Urinary bladder (tissue), 4 donors: ENCODE results near the gene DNAJC1. TPM values are rescaled to one million over a fixed set of nuclear protein-coding genes. Genes with fewer than 3 reads are reported as not detected.
"Not testable (repeated sequence)": the region's sequence is repeated elsewhere in the genome, so short reads cannot be mapped to it uniquely, and the experiment has no call there.

ENCODE experiments used
- DNase-seq: peaks from one replicate; pipeline ENCODE4 v3.0.0-alpha.2; 2015; ENCODE audit errors: extremely low spot score
- H3K27ac ChIP-seq: one replicate; pipeline ENCODE4 v1.5.1; 2013; ENCODE audit warnings: low read depth, mild to moderate bottlenecking, moderate library complexity
- H3K36me3 ChIP-seq: one replicate; pipeline ENCODE4 v1.6.1; 2013; ENCODE audit warnings: mild to moderate bottlenecking, moderate library complexity; ENCODE audit not compliant: insufficient read depth
- H3K4me1 ChIP-seq: one replicate; pipeline ENCODE4 v1.6.1; 2013; ENCODE audit warnings: mild to moderate bottlenecking, moderate library complexity; ENCODE audit not compliant: insufficient read depth
- H3K4me3 ChIP-seq: one replicate; pipeline ENCODE4 v1.5.1; 2013; ENCODE audit warnings: low read depth, low read length
- WGBS: extraction: QIAGEN DNeasy Blood & Tissue Kit; methylation state at CpG from one replicate; pipeline ENCODE4 v1.1.7; 2013; 5-methylcytosine and 5-hydroxymethylcytosine counted together
- polyA plus RNA-seq: library from polyadenylated mRNA; stranded (reverse); fragments of 200-250 nt; gene quantifications from one replicate; pipeline ENCODE4 v1.2.3, GENCODE V29; 2013
- total RNA-seq: library from RNA; depleted of rRNA; stranded (reverse); fragments of >200 nt; gene quantifications from one replicate; pipeline ENCODE4 v1.2.3, GENCODE V29; 2014
- donor health status: healthy with polysubstance abuse.
- donor health status: healthy.

DNAJC1 gene
- total and polyA plus RNA-seq, 2 donors: 44.1 to 47.1 TPM

DNA sequence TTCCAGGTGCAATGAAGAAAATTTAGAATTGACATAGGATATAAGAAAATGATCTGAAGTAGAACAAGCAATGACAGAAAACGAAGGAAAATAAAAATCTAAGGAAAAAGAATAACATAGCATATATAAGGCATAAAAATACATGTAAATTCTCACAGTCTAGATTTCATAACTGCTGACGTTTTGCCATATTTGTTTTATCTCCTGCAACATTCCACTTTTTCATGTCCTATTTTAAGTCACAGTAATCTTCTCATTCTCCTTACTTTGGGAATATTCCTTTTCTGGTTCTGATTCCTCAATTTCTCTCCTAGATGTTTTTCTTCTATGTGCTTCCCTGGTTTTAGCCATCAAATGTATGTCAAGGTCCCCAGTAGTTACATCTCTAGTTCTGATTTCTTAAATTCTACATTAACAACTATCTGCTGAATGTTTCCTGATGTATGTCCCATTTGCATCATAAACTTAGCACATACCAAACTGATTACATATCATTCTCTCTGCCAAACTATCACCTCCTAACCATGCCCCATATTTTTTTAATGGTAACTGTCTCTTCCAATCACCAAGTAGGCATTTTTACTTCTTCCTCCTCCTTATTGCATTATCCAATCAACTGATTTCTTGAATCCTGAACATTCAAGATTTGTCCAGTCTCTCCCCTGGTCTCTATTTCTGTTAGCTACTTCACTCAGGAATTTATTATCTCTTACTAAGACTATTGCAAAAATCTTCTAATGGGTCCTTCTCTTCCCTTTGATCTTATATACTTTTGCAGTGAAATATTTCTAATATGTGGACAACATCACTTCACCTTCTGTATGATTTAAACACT lies 171.3 kb downstream of the DNAJC1 start:
- no peak overlapping the region for H3K4me3 ChIP-seq
- WGBS: 86% methylated on average over 2 of the region's 2 CpGs
- no peaks in the 10 kb centered on the region for H3K36me3 ChIP-seq
- no peak for DNase-seq
- H3K4me1 ChIP-seq: no peaks in the 10 kb centered on the region
- H3K27ac ChIP-seq: no peak overlapping the region

DNA sequence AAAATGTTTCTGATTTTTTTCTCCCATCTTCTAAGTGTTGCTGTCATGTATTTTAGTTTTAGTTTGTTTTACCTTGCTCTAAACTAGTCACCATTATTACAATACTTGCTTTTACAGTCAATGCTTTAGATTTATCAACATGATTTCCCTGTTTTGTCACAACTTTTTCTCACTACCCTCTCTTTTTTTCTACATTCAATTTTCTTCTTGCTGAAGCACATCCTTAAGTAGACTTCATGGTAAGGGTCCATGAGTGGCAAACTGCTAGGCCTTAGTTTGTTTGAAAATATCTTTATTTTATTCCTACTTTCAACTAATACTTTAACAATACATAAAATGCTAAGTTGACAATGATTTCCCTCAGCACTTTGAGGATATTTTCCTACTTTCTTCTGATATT lies 173.5 kb downstream of the DNAJC1 start:
- Histone ChIP-seq H3K4me3 (no peak overlapping the region), H3K4me1 (no peaks in the 10 kb centered on the region), H3K36me3 (no peaks in the 10 kb centered on the region), H3K27ac (no peak overlapping the region)
- no peak for DNase-seq

DNA sequence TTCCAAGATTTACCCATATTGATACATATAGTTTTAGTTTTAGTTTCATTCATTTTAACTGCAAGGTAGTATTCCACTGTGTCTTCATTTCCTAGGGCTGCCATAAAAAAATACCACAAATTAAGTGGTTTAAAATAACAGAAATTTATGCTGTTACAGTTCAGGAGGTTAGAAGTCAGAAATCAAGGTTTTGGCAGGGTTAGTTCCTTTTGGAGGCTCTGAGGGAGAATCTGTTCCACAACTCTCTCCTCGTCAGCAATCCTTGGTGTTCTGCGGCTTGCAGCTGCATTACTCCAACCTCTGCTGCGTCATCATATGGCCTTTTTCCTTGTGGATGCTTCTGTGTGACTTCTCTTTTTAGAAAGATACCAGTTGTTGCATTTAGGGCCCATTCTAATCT lies 176.2 kb downstream of the DNAJC1 start:
- Histone ChIP-seq H3K27ac (no peak overlapping the region), H3K4me1 (no peaks in the 10 kb centered on the region), H3K36me3 (no peaks in the 10 kb centered on the region), H3K4me3 (no peak overlapping the region)
- 96% methylated on average over 3 of the region's 3 CpGs for WGBS
- no peak for DNase-seq

DNA sequence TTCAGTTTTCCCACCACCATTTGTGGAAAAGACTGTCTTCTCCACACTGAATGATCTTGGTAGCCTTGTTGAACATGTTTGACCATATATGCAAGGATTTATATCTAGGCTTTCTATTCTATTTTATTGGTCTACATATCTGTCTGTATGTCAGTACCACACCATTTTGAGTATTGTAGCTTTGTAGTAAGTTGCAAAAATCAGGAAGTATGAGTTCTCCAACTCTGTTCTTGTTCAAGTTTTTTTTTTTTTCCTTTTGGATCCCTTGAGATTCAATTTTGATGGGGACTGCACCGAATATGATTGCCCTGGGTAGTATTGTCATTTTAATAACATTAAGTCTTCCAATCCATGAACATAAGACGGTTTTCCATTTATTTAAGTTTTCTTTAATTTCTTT lies 176.8 kb downstream of the DNAJC1 start:
- WGBS: 99% methylated on average over 2 of the region's 2 CpGs
- DNase-seq: no peak
- H3K4me3 ChIP-seq: no peak overlapping the region

DNA sequence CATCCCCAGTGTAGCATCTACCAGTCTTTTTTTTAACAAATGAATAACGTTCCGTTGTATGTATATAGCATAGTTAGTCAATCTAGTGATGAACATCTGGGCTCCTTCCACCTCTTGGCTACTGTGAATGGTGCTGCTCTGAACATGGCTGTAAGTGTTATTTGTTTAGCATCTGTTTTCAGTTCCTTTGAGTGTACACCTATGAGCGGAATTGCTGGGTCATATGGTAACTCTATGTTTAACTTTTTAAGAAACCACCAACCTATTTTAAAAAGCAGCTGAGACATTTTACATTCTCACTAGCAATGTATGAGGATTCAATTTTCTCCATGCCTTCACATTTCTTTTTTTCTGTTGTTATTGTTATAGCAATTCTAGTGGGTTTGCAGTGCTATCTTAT lies 178.2 kb downstream of the DNAJC1 start:
- no peak for DNase-seq
- Histone ChIP-seq H3K4me3 (no peak overlapping the region), H3K36me3 (no peaks in the 10 kb centered on the region), H3K27ac (no peak overlapping the region), H3K4me1 (no peaks in the 10 kb centered on the region)
- WGBS: over 99% methylated on average over 3 of the region's 3 CpGs

More for the DNA sequence above, 176.8 kb downstream of the DNAJC1 start:
- Histone ChIP-seq H3K36me3 (no peaks in the 10 kb centered on the region), H3K27ac (no peak overlapping the region), H3K4me1 (no peaks in the 10 kb centered on the region)

DNA sequence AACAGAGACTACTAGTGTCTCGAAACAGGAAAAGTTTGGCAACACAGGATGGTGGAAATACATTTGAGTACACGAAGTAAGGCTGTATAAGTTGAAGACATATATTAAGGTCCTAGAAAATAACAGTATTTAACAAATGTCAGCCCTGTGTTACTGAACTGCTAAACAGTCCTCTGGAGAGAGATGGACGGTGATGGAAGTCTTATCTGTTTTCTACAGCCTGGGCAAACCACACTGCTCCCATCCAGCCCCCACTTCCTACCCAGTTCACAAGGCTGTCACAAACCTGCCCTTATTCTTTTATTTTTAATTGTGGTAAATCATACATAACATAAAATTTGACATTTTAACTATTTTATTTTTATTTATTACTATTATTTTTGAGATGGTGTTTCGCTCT lies 179.1 kb downstream of the DNAJC1 start:
- no peak overlapping the region for H3K27ac ChIP-seq
- no peaks in the 10 kb centered on the region for H3K36me3 ChIP-seq
- 91% methylated on average over 4 of the region's 4 CpGs for WGBS
- DNase-seq: no peak
- H3K4me1 ChIP-seq: no peaks in the 10 kb centered on the region
- H3K4me3 ChIP-seq: no peak overlapping the region

DNA sequence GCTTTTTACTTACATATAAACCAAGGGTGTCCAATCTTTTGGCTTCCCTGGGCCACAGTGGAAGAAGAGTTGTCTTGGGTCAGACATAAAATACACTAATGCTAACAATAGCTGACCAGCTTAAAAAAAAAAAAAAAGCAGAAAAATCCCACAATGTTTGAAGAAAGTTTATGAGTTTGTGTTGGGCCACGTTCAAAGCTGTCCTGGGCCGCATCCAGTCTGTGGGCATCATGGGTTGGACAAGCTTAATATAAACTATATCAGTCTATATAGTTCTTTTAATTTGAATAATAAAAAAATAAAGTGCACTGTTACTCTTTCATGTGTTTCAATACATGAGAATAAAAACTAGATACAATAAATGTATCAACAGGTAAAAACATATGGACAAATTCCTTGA lies 179.9 kb downstream of the DNAJC1 start:
- WGBS: 33% methylated on average over 2 of the region's 2 CpGs
- no peak for DNase-seq
- Histone ChIP-seq H3K36me3 (no peaks in the 10 kb centered on the region), H3K4me3 (no peak overlapping the region), H3K27ac (no peak overlapping the region), H3K4me1 (no peaks in the 10 kb centered on the region)

DNA sequence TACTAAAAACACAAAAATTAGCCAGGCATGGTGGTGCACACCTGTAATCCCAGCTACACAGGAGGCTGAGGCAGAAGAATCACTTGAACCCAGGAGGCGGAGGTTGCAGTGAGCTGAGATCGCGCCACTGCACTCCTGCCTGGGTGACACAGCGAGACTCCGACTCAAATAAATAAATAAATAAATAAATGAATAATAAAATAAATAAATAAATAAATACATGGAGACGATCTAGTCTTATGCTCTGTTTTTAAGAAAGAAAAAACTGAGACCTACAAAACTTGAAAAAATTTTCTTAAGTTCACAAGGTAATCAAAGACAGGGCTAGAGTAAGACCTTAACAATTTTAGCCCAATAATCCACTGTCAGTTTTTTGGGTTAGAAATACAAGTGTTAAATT lies 181.3 kb downstream of the DNAJC1 start:
- DNase-seq, H3K36me3 ChIP-seq, H3K4me1 ChIP-seq, H3K27ac ChIP-seq, H3K4me3 ChIP-seq: not testable (repeated sequence)
- 97% methylated on average over 6 of the region's 6 CpGs for WGBS

DNA sequence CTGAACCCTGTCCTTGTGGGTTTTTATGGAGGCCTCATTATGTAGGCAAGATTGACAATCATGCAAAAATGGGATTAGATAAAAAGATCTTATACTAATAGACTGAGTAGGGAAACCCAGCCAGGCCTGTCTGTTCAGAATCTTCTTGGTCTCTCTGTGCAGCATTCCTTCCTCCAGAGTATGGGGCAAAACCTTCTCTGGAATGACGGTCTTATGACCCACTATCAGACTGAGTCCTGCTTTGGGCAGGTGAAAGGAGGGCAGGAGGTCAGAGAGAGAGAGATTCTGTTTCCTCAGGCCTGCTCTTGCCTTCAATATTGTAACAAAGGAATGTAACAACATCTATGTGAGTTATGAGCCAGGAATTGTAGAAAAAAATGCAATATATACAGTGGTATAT lies 182.6 kb downstream of the DNAJC1 start:
- Histone ChIP-seq H3K36me3 (no peaks in the 10 kb centered on the region), H3K4me1 (no peaks in the 10 kb centered on the region), H3K27ac (no peak overlapping the region), H3K4me3 (no peak overlapping the region)
- DNase-seq: no peak
- 76% methylated on average over 1 of the region's 1 CpG for WGBS

DNA sequence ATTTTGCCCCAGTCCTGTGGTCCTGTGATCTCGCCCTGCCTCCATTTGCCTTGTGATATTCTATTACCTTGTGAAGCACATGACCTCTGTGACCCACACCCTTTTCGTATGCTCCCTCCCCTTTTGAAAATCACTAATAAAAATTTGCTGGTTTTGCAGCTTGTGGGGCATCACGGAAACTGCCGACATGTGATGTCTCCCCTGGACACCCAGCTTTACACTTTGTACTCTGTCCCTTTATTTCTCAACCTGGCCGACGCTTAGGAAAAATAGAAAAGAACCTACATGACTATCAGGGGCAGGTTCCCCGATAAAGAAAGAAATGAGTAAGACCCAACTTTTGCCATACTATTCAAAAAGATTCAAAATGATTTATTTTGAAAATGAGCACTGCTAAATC lies 185.1 kb downstream of the DNAJC1 start:
- H3K36me3 ChIP-seq, H3K27ac ChIP-seq, H3K4me3 ChIP-seq, DNase-seq, H3K4me1 ChIP-seq: not testable (repeated sequence)
- WGBS: 87% methylated on average over 7 of the region's 7 CpGs

DNA sequence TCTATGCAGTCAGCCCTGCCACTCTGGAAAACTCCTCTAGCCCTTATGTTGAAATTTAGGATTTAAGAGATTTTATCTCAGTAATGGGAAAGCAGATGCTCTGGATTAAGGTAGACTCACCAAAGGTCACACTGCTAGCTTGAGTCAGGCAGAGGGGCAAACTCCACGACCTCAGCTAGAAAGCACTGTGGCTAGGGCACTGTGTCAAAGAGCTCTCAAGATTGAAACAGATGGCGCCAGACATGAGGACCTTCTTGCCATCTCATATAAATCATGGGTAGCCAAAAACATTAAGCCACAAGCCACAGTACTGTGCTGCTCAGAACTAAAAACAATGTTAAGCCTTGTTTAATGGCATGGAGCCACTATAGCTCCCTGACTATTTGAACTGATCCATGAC lies 188.7 kb downstream of the DNAJC1 start:
- no peak overlapping the region for H3K4me3 ChIP-seq
- DNase-seq: no peak
- H3K27ac ChIP-seq: no peak overlapping the region
- H3K4me1 ChIP-seq: no peaks in the 10 kb centered on the region
- peaks cover 4% of the 10 kb centered on the region for H3K36me3 ChIP-seq
- WGBS: 68% methylated on average over 2 of the region's 2 CpGs

DNA sequence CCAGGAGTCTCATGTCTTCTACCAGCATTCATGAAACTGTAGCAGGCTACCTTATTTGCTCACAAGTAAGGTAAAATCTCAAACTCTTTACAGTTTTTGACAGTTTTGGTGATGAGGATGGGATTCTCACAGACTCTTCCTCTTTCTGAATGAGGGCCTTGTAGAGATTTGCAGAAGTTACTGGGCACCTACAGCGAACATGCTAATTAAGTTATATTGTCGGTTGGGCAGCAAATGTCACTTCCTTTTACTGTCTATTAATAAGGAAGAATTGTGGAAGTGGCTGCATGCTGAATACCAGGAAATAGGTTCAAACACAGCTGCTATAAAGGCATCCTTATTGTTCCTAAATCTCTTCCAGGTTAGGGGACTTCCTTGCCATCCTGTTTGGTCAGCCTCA lies 189.6 kb downstream of the DNAJC1 start:
- H3K4me3 ChIP-seq: no peak overlapping the region
- WGBS: 91% methylated on average over 2 of the region's 2 CpGs
- no peaks in the 10 kb centered on the region for H3K4me1 ChIP-seq
- no peak overlapping the region for H3K27ac ChIP-seq
- no peak for DNase-seq
- peaks cover 4% of the 10 kb centered on the region for H3K36me3 ChIP-seq

DNA sequence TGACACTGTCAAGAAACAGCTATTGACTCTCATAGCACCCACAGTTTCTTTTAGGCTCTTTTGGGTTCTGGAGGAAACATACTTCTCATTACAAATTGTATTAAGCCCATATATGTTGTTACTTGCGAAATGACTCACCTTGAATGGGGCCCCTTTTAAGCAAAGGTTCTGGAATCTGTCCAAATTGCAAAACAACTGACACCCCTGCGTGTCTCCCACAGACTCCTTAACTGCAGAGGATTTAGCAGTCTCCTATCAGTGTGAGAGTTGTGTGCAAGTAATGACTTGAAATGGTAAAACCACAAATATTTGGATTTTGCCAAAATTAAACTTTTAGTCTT lies 192.3 kb downstream of the DNAJC1 start:
- 86% methylated on average over 2 of the region's 2 CpGs for WGBS
- H3K4me1 ChIP-seq: no peaks in the 10 kb centered on the region
- DNase-seq: no peak
- no peak overlapping the region for H3K4me3 ChIP-seq
- no peak overlapping the region for H3K27ac ChIP-seq
- peaks cover 4% of the 10 kb centered on the region for H3K36me3 ChIP-seq

DNA sequence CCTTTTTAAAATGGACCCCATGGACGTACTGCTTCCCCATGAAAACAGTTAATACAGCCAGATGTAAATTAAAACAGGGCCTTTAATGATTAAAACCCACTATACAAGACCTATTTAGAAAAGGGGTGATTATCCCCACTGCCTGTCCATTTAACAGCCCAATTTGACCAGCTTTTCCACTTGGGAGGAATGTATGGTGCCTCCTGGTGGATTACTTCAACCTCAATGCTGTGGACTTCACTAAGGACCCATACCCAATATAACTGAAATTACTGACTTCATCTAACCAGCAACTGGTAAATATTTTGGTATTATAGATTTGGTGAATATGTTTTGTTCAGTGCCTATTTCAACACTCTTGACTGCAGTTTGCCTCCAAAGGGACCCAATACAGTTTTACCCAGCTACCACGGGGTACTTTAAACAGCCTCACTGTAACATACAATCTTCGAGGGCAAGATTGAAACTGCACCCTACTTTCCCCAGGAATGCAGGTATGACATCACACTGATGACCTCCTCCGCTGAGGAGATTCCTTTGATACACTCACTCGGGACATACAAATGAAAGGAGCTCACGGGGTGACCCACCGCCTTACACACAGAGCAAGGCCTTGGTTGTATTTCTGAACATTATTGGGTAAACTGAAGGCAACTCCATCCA lies 192.8 kb downstream of the DNAJC1 start:
- no peak for DNase-seq
- WGBS: 94% methylated on average over 7 of the region's 7 CpGs
- H3K4me1 ChIP-seq: no peaks in the 10 kb centered on the region
- H3K36me3 ChIP-seq: peaks cover 4% of the 10 kb centered on the region
- no peak overlapping the region for H3K4me3 ChIP-seq
- no peak overlapping the region for H3K27ac ChIP-seq
